ENCODE measurements around the gene CNBP.

DNA sequence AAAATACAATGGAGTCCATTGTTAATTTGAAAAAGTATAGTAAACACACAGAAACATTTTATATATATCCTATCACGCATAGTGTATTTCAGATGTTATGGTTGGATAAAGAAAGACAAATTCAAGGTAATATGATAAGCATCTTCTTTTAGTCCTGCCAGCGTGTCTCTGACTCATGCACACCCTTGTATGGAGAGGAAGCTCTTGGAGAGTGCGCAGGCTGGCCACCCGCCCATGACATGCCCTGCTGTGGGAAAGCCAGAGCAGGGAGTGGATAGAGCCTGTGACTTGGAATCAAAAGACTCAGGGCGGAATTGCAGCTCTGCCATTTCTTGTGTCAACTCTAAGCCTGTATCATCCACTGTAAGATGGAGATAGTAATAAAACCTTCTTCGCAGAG lies 42.7 kb upstream of the CNBP start:
- TF ChIP-seq, protein P1, sequence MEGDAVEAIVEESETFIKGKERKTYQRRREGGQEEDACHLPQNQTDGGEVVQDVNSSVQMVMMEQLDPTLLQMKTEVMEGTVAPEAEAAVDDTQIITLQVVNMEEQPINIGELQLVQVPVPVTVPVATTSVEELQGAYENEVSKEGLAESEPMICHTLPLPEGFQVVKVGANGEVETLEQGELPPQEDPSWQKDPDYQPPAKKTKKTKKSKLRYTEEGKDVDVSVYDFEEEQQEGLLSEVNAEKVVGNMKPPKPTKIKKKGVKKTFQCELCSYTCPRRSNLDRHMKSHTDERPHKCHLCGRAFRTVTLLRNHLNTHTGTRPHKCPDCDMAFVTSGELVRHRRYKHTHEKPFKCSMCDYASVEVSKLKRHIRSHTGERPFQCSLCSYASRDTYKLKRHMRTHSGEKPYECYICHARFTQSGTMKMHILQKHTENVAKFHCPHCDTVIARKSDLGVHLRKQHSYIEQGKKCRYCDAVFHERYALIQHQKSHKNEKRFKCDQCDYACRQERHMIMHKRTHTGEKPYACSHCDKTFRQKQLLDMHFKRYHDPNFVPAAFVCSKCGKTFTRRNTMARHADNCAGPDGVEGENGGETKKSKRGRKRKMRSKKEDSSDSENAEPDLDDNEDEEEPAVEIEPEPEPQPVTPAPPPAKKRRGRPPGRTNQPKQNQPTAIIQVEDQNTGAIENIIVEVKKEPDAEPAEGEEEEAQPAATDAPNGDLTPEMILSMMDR (IDR thresholded peaks at IDR 0.05 in 4 of 5, conservative IDR thresholded peaks at IDR 0.05 in 1 of 5), result no peak
- TF ChIP-seq POLR2A (IDR thresholded peaks at IDR 0.05), result peak in 1 of 2 donors; percentile 44
